Lung (tissue), 12 donors: ENCODE measurements around the gene ANXA10. TPM values are rescaled to one million over a fixed set of nuclear protein-coding genes. Genes with fewer than 3 reads are reported as not detected.

Source experiments
- ATAC-seq: fragments of 200-7000 bp; cut with Tn5 transposase; one replicate; pipeline ENCODE4 v1.9.1; 2020; ENCODE audit warnings: moderate number of reproducible peaks; ENCODE audit not compliant: insufficient read depth, low FRiP score
- DNase-seq, 3 donors: peaks; one replicate each; pipeline ENCODE4 v3.0.0-alpha.2; 2013 to 2017
- H3K27ac ChIP-seq, 2 donors: one replicate each; pipeline ENCODE4 v1.5.1; 2013; ENCODE audit warnings: mild to moderate bottlenecking in 2 of 2, moderate library complexity in 2 of 2, control low read depth in 1 of 2, inconsistent platforms in 1 of 2, low read depth in 1 of 2, low read length in 1 of 2
- H3K27me3 ChIP-seq, 3 donors: one replicate each; pipeline ENCODE4 v1.5.1; 2013; ENCODE audit warnings: low read length in 2 of 3; ENCODE audit not compliant: control insufficient read depth in 3 of 3, insufficient read depth in 3 of 3
- H3K36me3 ChIP-seq, 4 donors: one replicate each; pipeline ENCODE4 v1.5.1; 2013; ENCODE audit warnings: low read length in 4 of 4, mild to moderate bottlenecking in 1 of 4, moderate library complexity in 1 of 4; ENCODE audit not compliant: control insufficient read depth in 4 of 4, insufficient read depth in 4 of 4
- H3K4me1 ChIP-seq, 5 donors: one replicate each; pipeline ENCODE4 v1.5.1; 2013; ENCODE audit warnings: low read length in 5 of 5, mild to moderate bottlenecking in 2 of 5, moderate library complexity in 1 of 5; ENCODE audit not compliant: control insufficient read depth in 5 of 5, insufficient read depth in 5 of 5
- H3K4me3 ChIP-seq: one replicate; pipeline ENCODE4 v1.5.1; 2013; ENCODE audit warnings: mild to moderate bottlenecking, control low read depth, moderate library complexity
- H3K9ac ChIP-seq, 2 donors: one replicate each; pipeline ENCODE4 v1.5.1; 2013; ENCODE audit warnings: low read length in 2 of 2, control low read depth in 1 of 2; ENCODE audit not compliant: insufficient read depth in 1 of 2
- H3K9me3 ChIP-seq, 4 donors: one replicate each; pipeline ENCODE4 v1.5.1; 2013; ENCODE audit warnings: low read length in 3 of 4, mild to moderate bottlenecking in 1 of 4, moderate library complexity in 1 of 4; ENCODE audit not compliant: control insufficient read depth in 4 of 4, insufficient read depth in 3 of 4
- WGBS, 2 donors: extraction: QIAGEN DNeasy Blood & Tissue Kit; methylation state at CpG; one replicate each; pipeline ENCODE4 v1.1.7; 2013; 5-methylcytosine and 5-hydroxymethylcytosine counted together
- polyA plus RNA-seq, 2 donors: library from polyadenylated mRNA; stranded (reverse); fragments of 200-250 nt; gene quantifications; one replicate each; pipeline ENCODE4 v1.2.1, GENCODE V29; 2013
- total RNA-seq, 2 donors: library from RNA; depleted of rRNA in 1 of 2; stranded (reverse); fragments of >200 nt in 1 of 2; gene quantifications; one replicate each; pipeline ENCODE4 v1.2.1, GENCODE V29; 2014 to 2021
- TF ChIP-seq, protein P1 (sequence below): IDR thresholded peaks from 2 replicates; pipeline ENCODE4 v1.5.1; 2012; ENCODE audit warnings: mild to moderate bottlenecking; ENCODE audit errors: control extremely low read depth, extremely low read depth
- donor health status: control.
- donor health status: control.
- donor health status: Bipolar disorder and iron deficiency.
- donor health status: healthy.
- donor health status: DM: yes; HTN: yes; CAD: no.

Gene ANXA10
- total and polyA plus RNA-seq, 4 donors = 0.64 TPM; not detected in 3

DNA sequence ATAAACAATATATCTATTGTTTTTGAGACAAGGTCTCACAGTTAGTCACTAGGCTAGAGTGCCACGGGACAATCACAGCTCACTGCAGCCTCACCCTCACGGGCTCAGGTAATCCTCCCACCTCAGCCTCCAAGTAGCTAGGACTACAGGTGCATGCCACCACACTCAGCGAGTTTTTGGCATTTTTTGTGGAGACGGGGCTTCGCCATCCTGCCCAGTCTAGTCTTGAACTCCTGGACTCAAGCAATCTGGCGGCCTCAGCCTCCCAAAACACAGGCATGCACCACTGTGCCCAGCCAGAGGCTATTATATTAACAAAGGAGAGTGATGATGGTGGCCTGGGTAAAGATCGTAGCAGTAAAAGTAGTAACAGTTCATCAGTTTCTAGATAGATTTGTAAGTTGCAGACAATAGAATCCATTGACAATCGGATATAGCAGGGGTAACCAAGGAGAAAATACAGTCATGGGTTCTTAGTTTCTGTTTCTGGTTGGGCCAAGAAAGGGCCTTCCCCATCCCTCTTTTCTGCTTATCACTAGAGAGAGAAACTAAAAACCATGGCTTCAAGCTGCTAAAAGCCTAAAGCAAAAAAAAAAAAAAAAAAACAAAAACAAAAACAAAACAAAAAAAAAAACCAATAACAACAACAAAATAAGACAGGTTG is 60.6 kb downstream of the ANXA10 start:
- Histone ChIP-seq H3K4me1 (peaks cover 0 to 4% (median 0%) of the 10 kb centered on the region in 5 donors), H3K27ac (no peak overlapping the region), H3K36me3 (no peaks in the 10 kb centered on the region), H3K9me3 (no peaks in the 10 kb centered on the region), H3K9ac (no peak overlapping the region), H3K4me3 (no peak overlapping the region), H3K27me3 (no peaks in the 10 kb centered on the region)
- TF ChIP-seq, protein P1, sequence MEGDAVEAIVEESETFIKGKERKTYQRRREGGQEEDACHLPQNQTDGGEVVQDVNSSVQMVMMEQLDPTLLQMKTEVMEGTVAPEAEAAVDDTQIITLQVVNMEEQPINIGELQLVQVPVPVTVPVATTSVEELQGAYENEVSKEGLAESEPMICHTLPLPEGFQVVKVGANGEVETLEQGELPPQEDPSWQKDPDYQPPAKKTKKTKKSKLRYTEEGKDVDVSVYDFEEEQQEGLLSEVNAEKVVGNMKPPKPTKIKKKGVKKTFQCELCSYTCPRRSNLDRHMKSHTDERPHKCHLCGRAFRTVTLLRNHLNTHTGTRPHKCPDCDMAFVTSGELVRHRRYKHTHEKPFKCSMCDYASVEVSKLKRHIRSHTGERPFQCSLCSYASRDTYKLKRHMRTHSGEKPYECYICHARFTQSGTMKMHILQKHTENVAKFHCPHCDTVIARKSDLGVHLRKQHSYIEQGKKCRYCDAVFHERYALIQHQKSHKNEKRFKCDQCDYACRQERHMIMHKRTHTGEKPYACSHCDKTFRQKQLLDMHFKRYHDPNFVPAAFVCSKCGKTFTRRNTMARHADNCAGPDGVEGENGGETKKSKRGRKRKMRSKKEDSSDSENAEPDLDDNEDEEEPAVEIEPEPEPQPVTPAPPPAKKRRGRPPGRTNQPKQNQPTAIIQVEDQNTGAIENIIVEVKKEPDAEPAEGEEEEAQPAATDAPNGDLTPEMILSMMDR = no peak
- 86 to 97% methylated on average over 8 of the region's 8 CpGs for WGBS, 2 donors
- DNase-seq (no peak), ATAC-seq (no peak)

DNA sequence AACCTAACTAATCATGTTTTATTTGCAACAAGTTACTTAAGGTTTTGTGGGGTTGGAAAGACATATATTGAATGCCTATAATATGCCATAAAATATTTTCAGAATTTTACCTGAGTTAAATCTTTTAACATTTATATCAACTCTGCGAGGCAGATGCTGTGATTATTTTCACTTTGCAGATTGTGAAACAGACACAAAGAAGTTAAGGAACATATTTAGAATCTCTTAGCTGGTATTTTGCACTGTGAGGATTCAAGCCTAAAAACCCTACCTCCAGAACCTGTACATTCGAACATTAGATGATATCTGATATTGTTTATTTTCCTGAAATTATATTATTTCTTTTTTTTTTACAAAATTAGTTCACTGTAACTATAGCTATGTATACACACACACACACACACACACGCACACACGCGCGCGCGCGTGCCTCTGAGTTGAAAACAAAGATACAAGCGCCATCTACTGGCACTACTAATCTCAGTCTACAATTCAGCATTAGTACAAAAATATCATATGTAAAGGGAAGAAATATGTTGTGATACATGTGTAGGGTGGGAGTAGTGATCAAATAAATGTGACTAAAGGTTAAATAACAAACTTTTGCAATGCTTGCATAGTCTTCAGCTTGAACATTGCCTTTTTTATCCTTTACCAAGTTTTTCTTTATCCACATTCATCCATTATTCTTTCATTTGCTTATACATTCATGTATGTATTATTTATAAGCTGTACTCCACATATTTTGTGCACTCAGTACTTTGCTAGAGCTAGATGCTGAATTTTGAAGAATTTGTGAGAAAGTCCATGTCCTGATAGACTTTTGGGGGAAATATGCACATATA is 61.5 kb downstream of the ANXA10 start:
- Histone ChIP-seq H3K4me1 (peaks cover 0 to 4% (median 0%) of the 10 kb centered on the region in 5 donors), H3K27ac (no peak overlapping the region), H3K36me3 (no peaks in the 10 kb centered on the region), H3K9me3 (no peaks in the 10 kb centered on the region), H3K9ac (no peak overlapping the region), H3K27me3 (no peaks in the 10 kb centered on the region), H3K4me3 (no peak overlapping the region)
- peak; percentile 81 to 92 (median 85) for DNase-seq
- ATAC-seq = peak; percentile 88
- TF ChIP-seq, protein P1 = peak; percentile 14
- WGBS, 2 donors = 1 to 3% methylated on average over 10 of the region's 10 CpGs

- no peak for ATAC-seq
- Histone ChIP-seq H3K9me3 (peaks cover 0 to 2% (median 0%) of the 10 kb centered on the region in 4 donors), H3K36me3 (no peaks in the 10 kb centered on the region), H3K9ac (no peak overlapping the region), H3K4me1 (peaks cover 0 to 4% (median 0%) of the 10 kb centered on the region in 5 donors), H3K27ac (no peak overlapping the region), H3K4me3 (no peak overlapping the region), H3K27me3 (no peaks in the 10 kb centered on the region)
- TF ChIP-seq, protein P1 = no peak
- DNase-seq = no peak
- 81 to 86% methylated on average over 6 of the region's 6 CpGs for WGBS, 2 donors
Measured at GRCh38 chr4:168154546-168155277, 62.4 kb downstream of the ANXA10 start.
